Esophagus squamous epithelium (tissue), 5 donors: ENCODE data around the gene CDYL. TPM values are rescaled to one million over a fixed set of nuclear protein-coding genes. Genes with fewer than 3 reads are reported as not detected.
"Not testable (repeated sequence)": the region's sequence is repeated elsewhere in the genome, so short reads cannot be mapped to it uniquely, and the experiment has no call there.

ENCODE experiments used
- DNase-seq: peaks from one replicate; lab custom pipeline; 2025; lab: John Stamatoyannopoulos, UW
- H3K27ac ChIP-seq, 4 donors: fragments of 200-600 bp; sonication (generic); one replicate each; pipeline ENCODE4 v1.5.1; 2016 to 2019; ENCODE audit warnings: mild to moderate bottlenecking in 1 of 4
- H3K27me3 ChIP-seq, 4 donors: fragments of 200-600 bp; sonication (generic); 1 replicate in 3 of 4; 2 replicates in 1 of 4; pipeline versions ENCODE4 v1.5.1 to v1.6.0; 2017 to 2021; ENCODE audit warnings: antibody characterized with exemption in 1 of 4
- H3K36me3 ChIP-seq, 3 donors: fragments of 200-600 bp; sonication (generic); one replicate each; pipeline ENCODE4 v1.5.1; 2016 to 2019
- H3K4me1 ChIP-seq, 3 donors: fragments of 200-600 bp; sonication (generic); one replicate each; pipeline ENCODE4 v1.5.1; 2017 to 2019
- H3K4me3 ChIP-seq, 4 donors: fragments of 200-600 bp; sonication (generic); 1 replicate in 3 of 4; 2 replicates in 1 of 4; pipeline ENCODE4 v1.5.1; 2016 to 2019; ENCODE audit warnings: mild to moderate bottlenecking in 2 of 4, moderate library complexity in 1 of 4
- H3K9me3 ChIP-seq, 3 donors: fragments of 200-600 bp; sonication (generic); one replicate each; pipeline ENCODE4 v1.5.1; 2016 to 2019
- POLR2A ChIP-seq, 4 donors: fragments of 450-650 bp; IDR thresholded peaks; one replicate each; pipeline ENCODE4 v1.6.1; 2017; ENCODE audit warnings: antibody characterized with exemption in 4 of 4, mild to moderate bottlenecking in 4 of 4, moderate library complexity in 3 of 4
- WGBS, 2 donors: methylation state at CpG; one replicate each; pipeline ENCODE4 v1.1.5; 2018; 5-methylcytosine and 5-hydroxymethylcytosine counted together
- intact Hi-C: fragments of 100-400 bp; cut with DNase I; formaldehyde crosslinking; loops from one replicate; pipeline ENCODE4 v1.15.0; 2022
- total RNA-seq, 4 donors: library from RNA; depleted of rRNA; stranded (reverse); fragments of >200 nt; gene quantifications; one replicate each; pipeline ENCODE4 v1.1.0, GENCODE V29; 2016
- TF ChIP-seq, protein P1 (sequence below), 6 experiments: fragments of 450-650 bp in 4 of 6; fragments of 200-600 bp in 2 of 6; sonication (generic) in 2 of 6; IDR thresholded peaks; one replicate each; pipeline ENCODE4 v1.5.1; 2016 to 2019; ENCODE audit warnings: antibody characterized with exemption in 6 of 6, mild to moderate bottlenecking in 4 of 6, moderate library complexity in 4 of 6
- donor health status: DM: yes; HTN: yes; CAD: no.

The CDYL gene
- total RNA-seq, 4 donors from 2014 or later = 15.2 to 43.5 (median 19.6) TPM

DNA sequence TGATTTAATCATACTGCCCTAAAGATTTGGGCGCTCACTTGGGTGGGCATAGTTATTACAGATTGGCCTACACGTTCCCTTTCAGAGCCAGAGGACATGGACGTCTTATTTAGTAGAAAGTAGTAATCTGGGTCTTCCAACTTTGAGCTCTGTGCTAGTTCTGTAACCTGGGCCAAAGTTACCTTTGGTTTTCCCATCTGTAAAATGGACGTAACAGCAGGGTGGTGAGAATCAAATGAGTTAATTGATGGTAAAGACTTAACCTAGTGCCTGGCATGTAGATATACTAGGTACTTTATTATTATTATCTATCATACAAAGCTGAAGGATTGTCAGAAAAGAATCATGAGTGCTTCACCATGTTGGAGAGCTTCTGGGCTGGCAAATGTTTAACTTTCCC is 74.8 kb downstream of the CDYL start:
- TF ChIP-seq, protein P1, sequence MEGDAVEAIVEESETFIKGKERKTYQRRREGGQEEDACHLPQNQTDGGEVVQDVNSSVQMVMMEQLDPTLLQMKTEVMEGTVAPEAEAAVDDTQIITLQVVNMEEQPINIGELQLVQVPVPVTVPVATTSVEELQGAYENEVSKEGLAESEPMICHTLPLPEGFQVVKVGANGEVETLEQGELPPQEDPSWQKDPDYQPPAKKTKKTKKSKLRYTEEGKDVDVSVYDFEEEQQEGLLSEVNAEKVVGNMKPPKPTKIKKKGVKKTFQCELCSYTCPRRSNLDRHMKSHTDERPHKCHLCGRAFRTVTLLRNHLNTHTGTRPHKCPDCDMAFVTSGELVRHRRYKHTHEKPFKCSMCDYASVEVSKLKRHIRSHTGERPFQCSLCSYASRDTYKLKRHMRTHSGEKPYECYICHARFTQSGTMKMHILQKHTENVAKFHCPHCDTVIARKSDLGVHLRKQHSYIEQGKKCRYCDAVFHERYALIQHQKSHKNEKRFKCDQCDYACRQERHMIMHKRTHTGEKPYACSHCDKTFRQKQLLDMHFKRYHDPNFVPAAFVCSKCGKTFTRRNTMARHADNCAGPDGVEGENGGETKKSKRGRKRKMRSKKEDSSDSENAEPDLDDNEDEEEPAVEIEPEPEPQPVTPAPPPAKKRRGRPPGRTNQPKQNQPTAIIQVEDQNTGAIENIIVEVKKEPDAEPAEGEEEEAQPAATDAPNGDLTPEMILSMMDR (IDR thresholded peaks at IDR 0.05) = no peak
- TF ChIP-seq POLR2A (IDR thresholded peaks at IDR 0.05) = no peak
- WGBS, 2 donors = 82 to 94% methylated on average over 4 of the region's 4 CpGs
- no peak for DNase-seq
- intact Hi-C loops = no loop called here
- H3K4me1 ChIP-seq = peaks cover 0 to 29% (median 0%) of the 10 kb centered on the region in 3 donors
- H3K36me3 ChIP-seq = no peaks in the 10 kb centered on the region
- H3K9me3 ChIP-seq = peaks cover 0 to under 1% (median 0%) of the 10 kb centered on the region in 3 donors
- no peak overlapping the region for H3K27ac ChIP-seq
- H3K27me3 ChIP-seq = no peaks in the 10 kb centered on the region
- no peak overlapping the region for H3K4me3 ChIP-seq

DNA sequence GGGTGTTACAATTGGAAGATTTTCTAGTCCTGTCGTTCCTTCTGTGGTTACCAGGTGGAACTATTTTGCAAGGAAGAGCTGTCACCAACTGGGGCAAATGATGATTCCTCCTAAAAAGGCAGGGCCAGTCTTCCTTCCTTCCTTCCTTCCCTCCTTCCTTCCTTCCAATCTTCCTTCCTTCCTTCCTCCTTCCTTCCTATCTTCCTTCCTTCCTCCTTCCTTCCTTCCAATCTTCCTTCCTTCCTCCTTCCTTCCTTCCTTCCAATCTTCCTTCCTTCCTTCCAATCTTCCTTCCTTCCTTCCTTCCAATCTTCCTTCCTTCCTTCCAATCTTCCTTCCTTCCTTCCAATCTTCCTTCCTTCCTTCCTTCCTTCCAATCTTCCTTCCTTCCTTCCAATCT is 76.0 kb downstream of the CDYL start:
- H3K36me3 ChIP-seq, H3K9me3 ChIP-seq, intact Hi-C loops, H3K4me3 ChIP-seq, H3K27me3 ChIP-seq, DNase-seq, H3K27ac ChIP-seq: not testable (repeated sequence)
- 53 to 86% methylated on average over 1 of the region's 1 CpG for WGBS, 2 donors
- H3K4me1 ChIP-seq = peaks cover 0 to 29% (median 0%) of the 10 kb centered on the region in 3 donors

DNA sequence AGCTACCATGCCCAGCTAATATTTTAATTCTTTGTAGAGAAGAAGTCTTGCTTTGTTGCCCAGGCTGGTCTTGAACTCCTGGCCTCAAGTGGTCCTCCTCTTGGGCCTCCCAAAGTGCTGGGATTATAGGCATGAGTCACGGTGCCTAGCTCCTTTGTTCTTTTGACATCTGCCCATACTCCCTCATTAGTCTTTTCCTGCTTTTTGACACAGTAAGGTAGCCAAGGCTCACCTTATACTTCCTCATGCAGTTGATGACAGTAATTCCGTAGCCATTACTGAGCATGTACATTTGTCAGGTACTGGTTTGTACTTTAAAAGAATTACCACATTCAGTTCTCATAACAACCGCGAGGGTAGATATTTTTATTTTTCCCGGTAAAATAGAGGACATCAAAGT is 76.7 kb downstream of the CDYL start:
- Histone ChIP-seq H3K9me3 (no peaks in the 10 kb centered on the region), H3K4me3 (no peak overlapping the region), H3K4me1 (peaks cover 0 to 36% (median 0%) of the 10 kb centered on the region in 3 donors), H3K27ac (no peak overlapping the region), H3K36me3 (no peaks in the 10 kb centered on the region), H3K27me3 (no peaks in the 10 kb centered on the region)
- 89% methylated on average over 5 of the region's 5 CpGs for WGBS, 2 donors
- DNase-seq = no peak
- TF ChIP-seq, protein P1 (IDR thresholded peaks at IDR 0.05) = no peak
- TF ChIP-seq POLR2A (IDR thresholded peaks at IDR 0.05) = no peak
- intact Hi-C loops = no loop called here

DNA sequence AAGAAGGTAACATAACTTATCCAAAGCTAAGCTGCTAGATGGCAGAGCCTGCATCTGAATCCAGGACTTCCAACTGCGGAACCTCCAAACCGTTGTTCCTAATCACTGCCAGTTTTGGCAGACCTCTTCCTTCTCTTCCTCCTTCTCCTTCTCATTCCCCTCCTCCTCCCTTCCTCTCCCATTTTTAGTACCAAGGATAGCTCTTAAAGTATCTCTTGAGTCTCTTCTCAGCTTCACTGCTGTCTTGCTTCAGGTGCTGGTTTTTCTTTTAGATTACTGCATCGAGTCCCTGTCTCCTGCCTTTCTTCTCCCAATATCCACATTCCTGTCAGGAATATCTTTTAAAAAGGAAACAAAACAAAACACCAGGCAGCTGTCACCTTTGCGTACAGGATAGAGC is 77.1 kb downstream of the CDYL start:
- 77 to 78% methylated on average over 4 of the region's 4 CpGs for WGBS, 2 donors
- Histone ChIP-seq H3K27me3 (no peaks in the 10 kb centered on the region), H3K4me1 (peaks cover 0 to 39% (median 1%) of the 10 kb centered on the region in 3 donors), H3K36me3 (no peaks in the 10 kb centered on the region), H3K9me3 (no peaks in the 10 kb centered on the region), H3K27ac (no peak overlapping the region), H3K4me3 (no peak overlapping the region)
- TF ChIP-seq POLR2A (IDR thresholded peaks at IDR 0.05) = no peak
- TF ChIP-seq, protein P1 (IDR thresholded peaks at IDR 0.05) = no peak
- intact Hi-C loops = no loop called here
- DNase-seq = no peak

DNA sequence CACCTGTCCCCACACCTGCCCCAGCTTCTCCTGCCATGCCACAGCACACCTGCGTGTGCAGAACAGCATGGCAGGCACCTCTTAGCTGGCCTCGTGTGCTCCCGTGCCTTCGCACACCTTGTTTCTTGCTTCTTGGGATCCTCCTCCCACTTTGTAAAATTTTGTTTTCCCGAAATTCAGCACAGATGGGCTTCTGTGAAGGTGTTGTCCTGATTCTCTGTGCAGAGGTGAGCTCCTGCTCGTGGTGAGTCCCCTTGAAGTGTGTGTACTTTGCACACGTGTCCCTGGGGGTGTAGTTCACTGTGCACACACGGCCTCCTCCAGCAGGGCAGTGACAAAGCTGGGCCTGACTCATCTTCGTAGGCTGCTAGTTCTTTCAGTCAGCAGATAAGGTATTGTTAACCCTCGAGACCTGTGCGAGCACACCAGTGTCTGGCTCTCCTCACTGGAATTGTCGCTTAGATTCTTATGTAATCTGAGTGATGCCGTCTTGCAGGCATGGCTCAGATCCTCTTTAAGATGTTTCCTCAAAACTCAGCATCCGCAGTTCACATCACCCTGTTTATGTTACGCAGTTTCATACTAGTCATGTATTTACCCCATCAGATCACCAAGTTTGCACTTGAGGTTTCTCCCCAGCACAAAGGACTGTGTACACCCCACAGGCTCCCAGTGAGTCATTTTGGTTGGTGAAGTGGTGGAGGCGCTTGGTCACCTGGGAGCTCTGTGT is 77.7 kb downstream of the CDYL start:
- no peak for DNase-seq
- Histone ChIP-seq H3K9me3 (no peaks in the 10 kb centered on the region), H3K27me3 (no peaks in the 10 kb centered on the region), H3K4me3 (no peak overlapping the region), H3K27ac (no peak overlapping the region), H3K4me1 (peaks cover 0 to 39% (median 7%) of the 10 kb centered on the region in 3 donors), H3K36me3 (no peaks in the 10 kb centered on the region)
- intact Hi-C loops = no loop called here
- TF ChIP-seq, protein P1 (IDR thresholded peaks at IDR 0.05) = no peak
- TF ChIP-seq POLR2A (IDR thresholded peaks at IDR 0.05) = no peak
- 62 to 79% methylated on average over 14 to 16 of the region's 16 CpGs for WGBS, 2 donors
